GF-D8 (cell line): ENCODE results near the gene ASCC3.
"Not testable (repeated sequence)": the region's sequence is repeated elsewhere in the genome, so short reads cannot be mapped to it uniquely, and the experiment has no call there.

ENCODE experiments used
- DNase-seq: peaks from one replicate; lab custom pipeline; 2025; lab: John Stamatoyannopoulos, UW

The ASCC3 gene

DNA sequence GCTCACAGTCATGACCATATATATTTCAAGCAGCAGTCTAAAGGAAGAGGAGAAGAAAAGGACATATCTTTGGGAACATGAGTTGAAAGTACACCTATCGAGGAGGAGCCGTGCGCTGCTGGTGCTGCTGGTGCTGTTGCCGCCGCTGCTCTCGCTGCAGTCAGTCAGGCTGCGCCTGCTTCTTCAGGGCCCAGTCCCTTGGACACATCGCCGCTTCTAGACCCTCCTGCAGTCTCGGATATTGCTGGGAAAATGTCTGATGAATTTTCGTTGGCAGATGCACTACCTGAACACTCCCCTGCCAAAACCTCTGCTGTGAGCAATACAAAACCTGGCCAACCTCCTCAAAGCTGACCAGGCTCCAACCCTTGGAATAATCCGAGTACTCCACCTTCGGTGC lies 8.2 kb upstream of the ASCC3 start:
- DNase-seq, result no peak

DNA sequence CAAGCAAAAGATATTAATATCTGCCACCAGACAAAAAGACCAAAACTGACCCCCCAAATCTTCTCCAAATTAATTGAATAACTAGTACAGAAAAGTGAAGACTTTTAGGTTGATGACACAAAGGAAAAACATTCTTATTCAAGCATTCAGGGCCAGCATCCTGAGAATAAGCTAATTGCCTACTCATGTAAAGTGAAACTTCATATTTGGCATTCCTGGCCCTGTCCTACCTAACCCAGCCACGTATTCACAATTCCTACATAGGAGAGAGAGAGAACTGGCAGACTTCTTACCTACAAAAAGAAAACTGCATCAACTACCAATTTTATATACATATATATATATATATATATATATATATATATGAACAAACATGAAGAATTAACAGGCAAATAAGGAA lies 4.9 kb upstream of the ASCC3 start:
- DNase-seq, result no peak

DNA sequence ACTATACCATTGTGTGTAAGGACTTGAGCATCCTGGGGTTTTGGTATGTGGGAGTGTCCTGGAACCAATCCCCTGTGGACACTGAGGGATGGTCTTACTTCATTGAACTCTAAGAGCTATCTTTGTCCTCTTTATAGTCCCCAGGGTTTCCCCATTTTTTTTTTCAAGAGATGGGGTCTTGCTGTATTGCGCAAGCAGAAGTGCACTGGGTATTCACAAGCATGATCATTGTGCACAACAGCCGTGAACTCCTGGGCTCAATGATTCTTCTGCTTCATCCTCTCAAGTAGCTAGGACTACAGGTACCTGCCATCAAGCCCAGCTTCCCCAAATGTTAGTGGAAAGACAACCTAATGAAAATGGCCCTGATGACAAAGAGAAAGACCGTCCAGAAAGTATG lies 2.2 kb upstream of the ASCC3 start:
- no peak for DNase-seq

DNA sequence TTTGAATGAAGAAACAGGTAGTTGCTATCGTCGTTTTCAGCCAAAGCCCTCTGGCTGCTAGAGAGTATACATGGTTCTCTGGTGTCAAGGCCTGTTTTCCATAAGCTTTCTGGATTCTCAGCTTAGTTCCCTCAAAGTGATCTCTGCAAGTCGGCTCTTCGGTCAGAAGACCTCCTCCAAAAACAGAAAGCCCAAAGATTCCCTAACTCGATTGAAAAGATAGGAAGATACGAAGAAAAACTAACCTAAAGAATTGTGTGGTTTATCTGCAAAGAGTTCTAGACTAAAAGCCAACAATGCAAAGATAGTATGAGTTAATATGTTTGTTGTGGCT lies 545 bp upstream of the ASCC3 start:
- no peak for DNase-seq

DNA sequence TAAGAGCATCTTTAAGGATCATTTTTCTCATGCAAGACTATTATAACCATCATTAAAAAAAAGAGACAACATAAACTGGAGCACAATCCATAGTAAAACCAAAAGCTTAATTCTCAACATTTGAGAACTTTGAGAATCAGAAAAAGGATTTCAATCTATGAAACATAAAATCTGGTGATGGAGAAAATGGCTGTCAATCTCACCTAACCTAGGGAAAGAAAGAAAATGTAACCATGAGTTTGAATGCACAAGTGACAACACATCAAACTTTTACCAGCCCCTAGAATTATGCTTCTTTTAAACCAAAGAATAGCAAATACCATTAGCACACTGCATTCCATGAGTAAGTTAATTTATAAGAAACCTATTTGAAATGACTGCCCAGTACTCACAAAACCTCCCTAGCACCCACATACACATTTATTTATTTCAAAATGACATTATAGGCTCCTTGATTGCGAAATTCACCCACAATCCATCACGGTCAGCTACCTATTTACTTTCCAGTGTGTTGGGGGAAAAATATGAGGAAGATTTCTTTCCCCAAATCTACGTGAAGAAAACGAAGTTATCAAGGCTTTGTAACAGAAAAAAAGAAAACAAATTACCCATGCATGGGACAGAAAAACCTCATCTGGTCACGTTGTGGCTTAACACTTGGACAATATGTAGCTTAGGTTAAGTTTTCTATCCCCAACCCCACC lies 828 bp downstream of the ASCC3 start:
- DNase-seq, result no peak

DNA sequence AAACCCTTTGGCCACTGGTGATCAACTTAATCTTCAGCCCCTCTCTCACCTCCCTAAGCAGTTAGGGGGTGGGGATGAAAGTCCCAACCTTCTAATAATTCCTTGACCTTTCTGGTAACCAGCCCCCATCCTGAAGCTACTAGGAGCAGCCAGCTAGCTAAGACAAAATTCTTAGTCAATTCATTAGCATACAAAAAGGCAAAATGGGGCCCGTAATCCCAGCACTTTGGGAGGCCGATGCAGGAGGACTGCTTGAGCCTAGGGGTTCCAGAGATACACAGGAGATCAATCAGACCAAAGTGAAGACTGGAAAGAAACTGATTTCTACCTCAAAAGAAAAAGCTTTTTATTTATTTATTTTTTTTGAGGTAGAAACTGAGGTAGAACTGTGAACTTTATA lies 1.8 kb downstream of the ASCC3 start:
- no peak for DNase-seq

DNA sequence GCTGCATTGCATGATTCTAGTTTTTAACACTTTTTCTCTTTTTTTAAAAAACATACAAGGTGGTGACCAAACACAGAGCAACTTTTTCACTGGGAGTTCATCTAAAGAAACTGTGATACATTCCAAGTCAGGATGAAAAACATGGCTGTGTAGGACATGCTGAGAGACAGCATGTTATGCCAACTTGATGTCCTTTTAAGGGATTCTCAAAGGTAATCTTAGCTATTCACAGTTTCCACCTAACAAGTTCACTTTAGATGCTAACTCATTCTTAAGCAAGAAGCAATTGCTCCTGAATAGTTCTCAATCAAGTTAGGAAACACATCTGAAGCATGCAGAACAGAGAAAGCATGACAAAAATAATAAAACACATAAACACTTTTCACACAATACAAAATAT lies 3.3 kb downstream of the ASCC3 start:
- no peak for DNase-seq

DNA sequence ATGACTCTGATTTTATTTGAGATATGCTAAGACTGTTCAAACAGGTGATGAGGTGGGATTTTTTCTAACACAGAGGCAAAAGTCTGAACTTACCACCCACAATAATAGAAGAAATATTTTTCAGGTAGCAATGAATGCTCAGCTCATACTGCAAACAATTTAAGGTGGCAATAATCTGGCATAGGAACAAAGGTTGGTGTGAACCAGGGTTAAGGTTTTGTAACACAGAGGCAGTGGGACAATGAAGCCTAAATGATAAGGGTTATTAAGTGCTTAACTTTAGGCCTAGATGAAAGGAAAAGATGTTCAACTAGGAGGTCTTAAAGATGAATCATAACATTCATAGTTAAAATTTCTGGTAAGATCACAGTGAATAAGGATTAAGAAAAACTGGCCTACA lies 4.9 kb downstream of the ASCC3 start:
- no peak for DNase-seq

DNA sequence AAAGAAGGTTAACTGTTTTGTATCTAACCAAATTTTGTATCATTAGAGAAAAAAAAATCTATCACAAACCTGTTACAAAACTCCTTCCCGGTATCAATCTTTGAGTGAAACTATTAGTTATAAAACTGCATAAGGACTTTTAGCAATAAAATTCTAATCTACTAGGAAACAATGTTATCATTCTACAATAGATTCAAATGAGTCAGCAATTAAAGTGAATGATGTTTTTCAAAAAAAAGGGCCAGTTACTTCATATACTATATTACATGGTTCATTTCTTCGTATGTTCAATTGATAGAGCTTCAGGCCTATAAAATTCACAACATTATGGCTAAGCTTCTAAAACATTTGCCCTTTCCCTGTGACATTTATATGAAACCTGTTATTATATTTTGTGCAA lies 15.6 kb downstream of the ASCC3 start:
- DNase-seq, result no peak

DNA sequence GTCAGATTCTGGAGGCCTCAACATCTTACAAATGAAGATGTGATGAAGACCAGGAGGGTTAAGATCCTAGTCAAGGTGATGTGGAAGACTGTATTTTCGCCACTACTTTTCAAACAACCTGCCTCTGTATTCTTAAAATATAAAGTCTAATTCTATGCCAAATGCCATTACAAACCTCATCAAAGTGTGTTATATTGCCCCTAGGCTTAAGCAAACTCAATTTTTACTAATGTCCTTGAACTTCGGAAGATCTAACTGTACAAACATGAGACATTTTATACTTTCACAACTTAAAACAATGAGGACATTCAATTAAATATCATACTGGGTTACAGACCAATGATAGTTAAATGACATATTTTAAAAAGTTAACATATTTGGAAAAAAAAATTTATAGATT lies 19.1 kb downstream of the ASCC3 start:
- DNase-seq, result no peak

DNA sequence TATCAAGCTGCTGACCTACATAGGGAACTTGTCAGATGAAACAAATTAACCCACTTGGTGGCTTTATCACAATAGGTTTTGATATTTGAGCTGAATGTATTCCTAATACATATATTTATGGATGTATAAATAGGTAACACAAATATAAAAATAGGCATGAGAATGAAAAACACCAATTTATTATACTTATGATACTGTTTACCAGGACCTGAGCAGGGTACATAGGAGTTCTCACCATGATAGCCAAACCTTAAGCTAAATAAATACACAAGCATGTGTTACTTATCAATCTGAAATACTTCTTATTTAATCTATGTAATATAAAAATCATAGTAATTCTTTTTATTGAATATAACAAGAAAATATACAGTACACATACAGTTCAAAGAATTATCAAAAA lies 25.0 kb downstream of the ASCC3 start:
- no peak for DNase-seq

DNA sequence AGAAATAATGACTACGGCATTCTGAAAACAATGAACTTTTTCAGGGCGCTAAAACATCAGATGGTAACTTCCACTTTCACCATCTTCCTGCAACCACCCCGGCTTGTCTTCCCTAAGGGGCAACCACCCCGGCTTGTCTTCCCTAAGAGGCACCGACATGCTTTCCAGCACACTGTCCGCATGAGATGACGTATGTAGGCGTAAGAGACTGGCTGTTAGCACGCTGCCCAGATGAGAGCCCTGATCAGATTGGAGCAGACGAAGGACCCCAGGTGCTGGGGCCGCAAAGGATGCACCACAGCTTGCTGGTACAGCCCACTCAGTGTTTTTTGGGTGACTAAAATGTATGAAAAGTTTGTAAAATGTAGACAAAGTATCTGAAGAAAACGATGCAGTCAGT lies 29.3 kb downstream of the ASCC3 start:
- no peak for DNase-seq

DNA sequence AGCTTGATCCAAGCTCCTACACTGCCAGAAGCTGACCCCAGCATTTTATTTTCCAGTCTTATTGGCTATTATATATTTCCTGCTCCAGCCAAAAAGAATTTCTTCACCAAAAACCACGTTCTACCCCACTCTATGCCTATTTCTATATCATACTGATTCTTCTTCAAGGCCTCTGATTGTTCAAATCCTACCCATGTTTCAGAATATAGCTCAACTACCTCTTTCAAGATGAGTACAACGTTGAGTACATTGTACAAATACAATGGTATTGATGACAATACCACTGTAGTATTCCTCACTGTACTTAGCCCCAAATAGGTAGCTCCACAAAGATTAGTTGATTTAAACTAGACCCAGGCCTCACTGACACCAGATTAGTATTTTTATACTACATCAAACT lies 31.0 kb downstream of the ASCC3 start:
- no peak for DNase-seq

DNA sequence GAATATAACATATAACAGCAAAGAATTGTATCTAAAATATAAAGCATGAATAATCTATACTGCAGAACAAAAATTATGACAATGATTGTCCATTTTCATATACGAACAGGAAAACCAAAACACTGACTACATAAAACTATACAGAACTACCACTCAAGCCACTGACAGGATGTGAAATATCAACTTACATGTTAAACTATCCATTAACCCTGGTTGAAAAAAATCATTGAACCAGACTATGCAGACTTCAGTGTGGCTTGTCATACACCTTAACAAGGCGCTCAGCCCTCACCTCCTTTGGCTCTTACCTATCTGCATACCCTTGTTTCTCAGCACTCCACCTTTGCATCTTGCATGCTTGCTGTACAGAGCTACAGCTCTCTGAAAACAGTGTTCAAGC lies 34.9 kb downstream of the ASCC3 start:
- no peak for DNase-seq

DNA sequence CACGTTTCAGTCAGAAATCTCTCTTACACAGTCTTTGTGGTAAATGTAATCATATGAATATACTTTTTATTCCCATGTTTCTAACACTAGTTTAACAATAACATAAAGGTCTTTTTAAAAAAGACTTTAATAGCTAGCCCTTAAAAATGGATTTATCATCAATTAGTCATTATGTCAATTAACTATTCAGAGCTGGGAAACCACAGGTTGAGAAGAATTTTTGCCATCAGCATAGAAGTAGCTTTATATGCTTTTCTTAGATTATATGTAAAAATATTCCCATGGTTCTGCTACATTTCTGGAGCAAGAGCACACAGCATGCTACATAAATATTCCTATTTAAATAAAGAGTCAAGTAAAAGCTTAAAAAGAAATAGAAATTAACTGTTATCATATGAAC lies 35.5 kb downstream of the ASCC3 start:
- no peak for DNase-seq

DNA sequence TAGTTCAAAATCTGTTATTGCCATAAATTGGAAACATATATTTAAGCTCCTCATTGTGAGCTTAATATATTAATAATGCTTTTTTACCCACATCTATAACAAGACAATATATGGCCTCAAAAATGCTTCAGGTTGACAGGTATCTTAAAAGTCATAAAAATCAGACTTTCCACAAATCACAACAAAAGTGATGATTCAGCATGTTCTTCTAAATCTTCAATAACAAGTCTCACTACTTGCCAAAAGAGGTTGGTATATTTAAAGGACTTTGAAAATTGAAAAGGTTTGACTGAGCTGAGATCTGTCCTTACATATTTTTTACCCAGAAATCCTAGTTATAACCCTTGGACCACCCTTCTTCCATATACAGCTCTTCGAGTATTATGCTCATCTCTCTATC lies 41.7 kb downstream of the ASCC3 start:
- no peak for DNase-seq

DNA sequence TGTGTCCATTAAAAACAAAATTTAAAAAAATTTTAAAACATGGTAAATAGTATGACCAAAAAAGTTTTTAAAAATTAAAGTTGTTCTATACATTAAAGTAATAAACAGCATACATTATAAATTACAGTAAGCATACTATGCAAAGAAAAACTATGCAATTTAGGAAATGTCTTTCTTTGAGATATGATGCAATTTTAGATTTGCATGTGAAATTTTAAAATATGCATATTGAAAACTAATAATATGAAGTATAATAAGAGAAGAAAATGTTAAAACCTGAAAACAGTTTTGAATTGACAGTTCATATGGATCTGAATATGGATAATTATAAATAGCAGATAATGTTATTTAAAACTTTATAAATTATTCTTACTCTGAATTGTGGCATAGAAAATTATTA lies 43.1 kb downstream of the ASCC3 start:
- no peak for DNase-seq

DNA sequence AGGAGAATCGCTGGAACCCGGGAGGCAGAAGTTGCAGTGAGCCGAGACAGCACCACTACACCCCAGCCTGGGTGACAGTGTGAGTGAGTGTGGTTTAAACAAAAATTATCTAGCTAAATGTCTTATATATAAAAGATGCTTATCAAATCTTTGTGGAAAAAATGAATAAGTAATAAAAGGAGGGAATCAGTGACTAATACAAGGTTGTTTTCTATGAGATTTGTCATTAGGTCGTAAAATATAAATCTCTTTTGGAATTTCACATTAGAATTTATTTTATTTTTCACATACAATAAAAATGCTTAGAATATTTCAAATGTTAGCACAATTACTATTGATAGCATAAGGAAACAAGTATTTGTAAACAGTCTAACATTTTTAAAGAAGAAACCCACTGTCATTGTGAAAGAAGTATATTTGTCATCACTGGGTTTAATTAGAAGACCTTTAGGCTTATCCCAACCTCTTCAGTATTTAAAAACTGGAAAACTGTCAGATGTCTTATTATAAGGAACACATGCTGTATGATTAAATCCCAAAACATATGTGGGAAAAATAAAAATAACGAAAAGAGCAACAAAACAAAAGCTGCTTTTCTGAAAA lies 47.1 kb downstream of the ASCC3 start:
- no peak for DNase-seq

DNA sequence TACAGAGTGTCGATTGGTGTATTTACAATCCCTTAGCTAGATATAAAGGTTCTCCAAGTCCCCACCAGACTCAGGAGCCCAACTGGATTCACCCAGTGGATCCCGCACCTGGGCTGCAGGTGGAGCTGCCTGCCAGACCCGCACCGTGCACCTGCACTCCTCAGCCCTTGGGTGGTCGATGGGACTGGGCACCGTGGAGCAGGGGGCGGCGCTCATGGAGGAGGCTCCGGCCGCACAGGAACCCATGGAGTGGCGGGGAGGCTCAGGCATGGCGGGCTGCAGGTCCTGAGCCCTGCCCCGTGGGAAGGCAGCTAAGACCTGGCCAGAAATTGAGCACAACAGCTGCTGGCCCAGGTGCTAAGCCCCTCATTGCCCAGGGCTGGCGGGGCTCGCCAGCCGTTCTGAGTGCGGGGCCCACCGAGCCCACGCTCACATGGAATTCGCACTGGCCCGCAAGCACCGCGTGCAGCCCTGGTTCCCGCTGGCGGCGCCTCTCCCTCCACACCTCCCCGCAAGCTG lies 52.0 kb downstream of the ASCC3 start:
- DNase-seq, result not testable (repeated sequence)

DNA sequence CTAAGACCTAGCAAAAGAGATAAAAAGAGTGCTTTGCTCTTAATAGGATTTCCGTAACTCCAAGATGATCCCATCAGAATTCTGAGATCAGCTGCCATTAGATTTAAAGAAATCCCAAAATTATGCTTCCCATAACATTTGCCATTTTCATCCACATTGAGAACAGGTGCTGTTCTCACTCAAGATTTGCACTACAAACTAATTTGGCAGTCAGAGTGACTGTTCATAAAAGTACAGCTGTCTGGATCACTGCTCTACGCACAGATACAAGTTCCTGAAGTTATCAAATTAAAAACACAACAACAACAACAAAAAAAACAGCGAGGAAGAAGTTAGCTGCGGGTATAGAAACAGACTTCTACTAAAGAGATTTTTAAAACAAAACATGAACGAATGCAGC lies 58.1 kb downstream of the ASCC3 start:
- no peak for DNase-seq

DNA sequence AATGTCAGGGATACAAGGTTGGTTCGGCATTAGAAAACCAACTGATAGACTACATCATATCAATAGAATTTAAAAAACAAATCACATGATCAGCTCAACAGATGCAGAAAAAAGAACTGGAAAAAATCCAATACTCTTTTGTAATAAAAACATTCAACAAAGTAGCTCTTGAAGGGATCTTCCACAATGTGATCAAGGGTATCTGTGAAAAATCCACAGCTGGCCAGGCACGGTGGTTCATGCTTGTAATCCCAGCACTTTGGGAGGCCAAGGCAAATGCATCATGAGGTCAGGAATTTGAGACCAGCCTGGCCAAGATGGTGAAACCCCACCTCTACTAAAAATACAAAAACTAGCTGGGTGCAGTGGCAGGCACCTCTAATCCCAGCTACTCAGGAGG lies 63.1 kb downstream of the ASCC3 start:
- DNase-seq, result no peak

DNA sequence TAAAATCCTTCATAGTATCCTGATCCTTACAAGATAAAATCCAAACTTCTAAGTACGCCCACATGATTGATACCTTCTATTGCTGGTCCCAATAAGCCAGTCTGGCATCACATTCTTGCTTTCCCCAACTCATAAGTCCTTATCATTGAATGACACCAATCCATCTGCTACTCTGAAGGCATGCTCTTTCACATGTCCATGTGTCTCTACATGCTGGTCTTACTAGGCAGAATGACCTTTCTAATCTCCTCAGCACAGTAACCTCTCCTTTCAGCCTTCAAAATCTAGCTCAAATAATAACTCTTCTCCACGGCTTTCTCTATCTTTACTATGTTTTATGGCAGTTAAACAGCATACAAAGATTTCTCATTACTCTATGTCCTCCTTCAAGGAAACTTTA lies 71.1 kb downstream of the ASCC3 start:
- no peak for DNase-seq

DNA sequence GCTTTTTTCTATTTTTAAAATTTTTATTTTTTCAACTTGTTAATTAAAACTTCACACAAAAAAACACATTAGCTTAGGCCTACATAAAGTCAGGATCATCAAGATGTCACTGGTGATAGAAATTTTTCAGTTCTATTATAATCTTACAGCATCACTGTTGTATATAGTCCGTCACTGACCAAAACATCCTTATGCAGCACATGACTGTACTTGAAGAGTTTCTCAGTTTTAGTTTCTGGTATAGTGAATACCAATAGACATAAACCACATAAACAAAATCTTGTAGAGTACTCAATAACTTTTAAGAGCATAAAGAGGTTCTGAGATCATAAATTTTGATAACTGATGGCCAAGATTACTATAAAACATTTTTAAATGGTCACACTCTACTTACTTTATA lies 71.8 kb downstream of the ASCC3 start:
- DNase-seq, result no peak

DNA sequence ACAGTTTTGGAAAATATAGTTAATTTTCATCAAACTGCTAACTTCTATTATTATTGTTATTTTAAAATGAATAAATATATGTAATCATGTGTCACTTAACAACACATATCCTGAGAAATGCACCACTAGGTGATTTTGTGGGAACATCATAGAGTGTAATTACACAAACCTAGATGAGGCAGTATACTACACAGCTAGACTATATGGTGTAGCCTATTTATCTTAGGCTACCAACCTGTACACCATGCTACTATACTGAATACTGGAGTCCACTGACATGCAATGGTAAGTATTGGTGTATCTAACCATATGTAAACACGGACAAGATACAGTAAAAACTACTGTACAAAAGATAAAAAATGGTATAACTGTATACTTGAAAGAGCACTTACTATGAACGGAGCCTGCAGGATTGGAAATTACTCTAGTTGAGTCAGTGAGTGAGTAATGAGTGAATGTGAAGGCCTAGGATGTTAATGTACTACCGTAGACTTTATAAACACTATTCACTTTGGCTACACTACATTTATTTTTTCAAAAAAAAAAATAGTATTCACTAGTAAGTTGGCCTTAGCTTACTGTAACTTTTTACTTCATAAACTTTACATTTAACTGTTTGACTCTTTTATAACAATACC lies 72.4 kb downstream of the ASCC3 start:
- DNase-seq, result no peak
